ENCODE results near the gene MLH3.
"Not testable (repeated sequence)": the region's sequence is repeated elsewhere in the genome, so short reads cannot be mapped to it uniquely, and the experiment has no call there.

The MLH3 gene

DNA sequence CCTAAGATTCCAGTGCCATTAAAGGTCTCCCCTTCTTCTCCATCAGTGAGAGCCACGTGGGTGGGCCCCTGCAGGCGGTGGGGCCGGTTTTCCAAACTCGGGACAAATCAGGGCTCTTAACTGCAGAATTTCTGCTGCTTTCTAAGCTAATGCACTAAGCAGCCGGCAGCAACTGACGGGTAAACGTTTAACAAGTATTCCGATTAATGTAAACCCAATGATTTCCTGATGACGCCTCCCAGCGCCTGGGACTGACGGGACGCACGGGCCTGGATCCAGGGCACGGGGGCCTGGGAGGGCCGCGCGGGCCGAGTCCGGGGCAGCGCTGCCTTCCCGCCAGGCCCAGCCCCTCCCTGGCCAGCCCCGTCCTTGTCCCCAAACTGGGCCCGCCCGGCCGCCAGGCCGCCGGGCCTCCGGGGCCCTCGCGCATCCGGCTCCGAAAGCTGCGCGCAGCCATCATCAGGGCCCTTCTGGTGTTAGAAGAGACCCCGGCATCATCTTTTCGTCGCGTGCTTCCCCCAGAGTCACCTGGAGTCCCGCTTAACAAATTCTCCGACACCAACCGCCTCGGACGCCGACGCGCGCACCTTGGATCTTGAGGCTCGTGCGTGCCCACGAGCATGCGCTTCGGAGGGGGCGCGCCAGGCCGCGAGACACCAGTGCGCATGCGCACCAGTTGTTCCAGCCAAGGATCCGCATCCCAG, at the start of gene MLH3:
Gene MLH3 (minus strand): TSS at position 616 of the 704 bp plus-strand sequence. CDS start 1,812 bp downstream, outside the sequence.
- peak; percentile 97 for DNase-seq (ENCODE audit: low spot score)

DNA sequence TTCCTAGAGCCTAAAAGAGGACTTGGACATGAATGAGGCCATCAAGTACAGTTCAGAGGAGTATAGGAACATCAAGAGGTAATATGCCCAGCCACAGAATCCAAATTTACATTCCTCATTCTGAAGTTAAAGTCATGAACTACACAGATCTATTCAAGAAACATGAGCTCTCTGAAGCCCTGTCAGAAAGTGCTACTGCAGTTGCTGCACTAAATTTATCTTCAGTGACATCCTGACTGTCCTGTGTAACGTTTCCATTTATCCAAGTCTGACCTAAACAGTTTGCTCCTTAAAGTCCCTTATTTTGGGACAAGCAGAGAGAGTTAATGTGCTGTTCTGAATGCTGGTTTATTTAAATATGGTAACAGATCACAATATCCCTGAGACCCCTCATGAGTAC, 47.4 kb upstream of the MLH3 start:
- DNase-seq (ENCODE audit: low spot score): no peak

DNA sequence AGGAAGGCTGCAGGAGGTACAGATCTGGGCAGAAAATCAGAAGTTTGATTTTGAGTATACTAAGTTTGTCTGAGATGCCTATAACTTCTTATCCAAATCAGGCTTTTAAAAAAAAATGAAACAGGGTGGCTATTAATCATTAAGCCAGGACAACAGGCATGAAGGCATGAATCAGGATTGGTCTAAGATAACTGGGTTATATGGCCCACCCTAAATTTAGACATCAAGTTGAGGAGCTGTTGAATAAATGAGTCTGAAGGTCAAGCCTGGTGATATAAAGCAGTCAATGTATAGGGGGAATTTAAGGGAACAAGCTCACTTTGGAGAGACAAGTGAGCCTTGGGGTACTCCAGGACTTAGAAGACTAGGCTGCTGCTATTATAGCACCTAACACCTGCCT, 46.9 kb upstream of the MLH3 start:
- no peak for DNase-seq (ENCODE audit: low spot score)

DNA sequence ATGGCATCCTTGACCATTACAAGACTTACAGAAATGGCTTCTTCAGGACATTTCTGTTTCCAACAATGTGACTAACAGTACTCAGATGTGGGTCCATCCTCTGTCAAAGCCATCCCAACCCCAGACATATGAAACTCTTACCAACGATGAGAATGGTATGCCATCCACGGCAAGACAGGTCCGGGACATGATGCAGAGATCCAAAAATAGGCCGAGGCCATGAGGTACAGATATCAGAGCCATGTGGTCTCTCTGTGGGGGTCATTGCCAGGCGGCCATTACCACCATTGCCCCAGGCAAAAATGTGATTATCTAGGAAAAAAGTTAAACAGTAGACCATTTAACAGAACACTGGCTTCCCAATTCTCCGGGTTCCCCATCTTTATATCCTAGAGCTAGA, 45.7 kb upstream of the MLH3 start:
- DNase-seq (ENCODE audit: low spot score): no peak

DNA sequence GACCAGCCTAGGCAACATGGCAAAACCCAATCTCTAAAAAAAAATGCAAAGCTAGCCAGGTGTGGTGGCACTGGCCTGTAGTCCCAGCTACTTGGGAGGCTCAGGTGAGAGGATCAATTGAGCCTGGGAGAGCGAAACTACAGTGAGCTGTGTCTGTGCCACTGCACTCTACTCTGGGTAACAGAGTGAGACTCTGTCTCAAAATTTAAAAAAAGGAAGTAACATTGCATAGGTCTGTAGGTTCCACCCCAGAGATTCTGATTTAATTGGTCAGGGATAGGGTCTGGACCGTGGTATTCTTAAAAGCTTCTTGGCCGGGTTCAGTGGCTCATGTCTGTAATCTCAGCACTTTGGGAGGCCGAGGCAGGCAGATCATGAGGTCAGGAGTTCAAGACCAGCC, 44.4 kb upstream of the MLH3 start:
- no peak for DNase-seq (ENCODE audit: low spot score)

DNA sequence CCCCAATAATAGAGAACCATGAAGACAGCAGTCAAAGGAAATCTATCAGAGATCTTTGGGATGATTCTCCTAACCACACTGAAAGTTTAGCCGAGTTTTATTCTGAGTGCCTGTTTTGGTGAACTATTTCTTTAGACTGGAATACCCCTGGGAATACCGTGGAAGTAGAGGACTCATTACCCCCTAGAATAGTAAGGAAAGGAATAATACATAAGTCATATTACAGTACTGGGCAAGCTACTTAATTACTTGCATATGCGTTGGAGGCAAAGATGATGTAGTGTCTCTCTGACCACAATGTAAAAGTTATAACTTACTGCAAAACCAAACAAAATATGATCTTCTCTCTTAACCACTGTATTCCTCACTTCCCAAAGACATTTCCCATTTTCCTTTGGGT, 43.6 kb upstream of the MLH3 start:
- DNase-seq (ENCODE audit: low spot score): no peak

DNA sequence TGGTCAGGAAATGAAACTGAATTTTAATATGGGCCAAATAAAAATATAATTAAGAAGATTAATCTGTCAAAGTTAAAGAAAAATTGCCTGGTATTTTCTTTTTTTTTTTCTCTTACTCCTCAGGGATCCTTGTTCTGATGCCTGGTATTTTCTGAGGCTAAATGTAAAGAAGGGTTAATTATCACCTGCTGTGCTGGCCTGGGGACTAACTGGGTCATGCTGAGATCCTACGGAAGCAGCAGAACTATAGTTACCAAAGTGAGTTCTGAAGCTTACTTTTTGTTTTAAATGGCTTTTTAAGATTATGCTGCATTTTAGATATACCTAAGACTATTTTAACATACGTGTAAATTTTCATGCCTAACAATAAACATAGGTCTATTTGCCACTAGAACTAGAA, 41.4 kb upstream of the MLH3 start:
- DNase-seq (ENCODE audit: low spot score): no peak

DNA sequence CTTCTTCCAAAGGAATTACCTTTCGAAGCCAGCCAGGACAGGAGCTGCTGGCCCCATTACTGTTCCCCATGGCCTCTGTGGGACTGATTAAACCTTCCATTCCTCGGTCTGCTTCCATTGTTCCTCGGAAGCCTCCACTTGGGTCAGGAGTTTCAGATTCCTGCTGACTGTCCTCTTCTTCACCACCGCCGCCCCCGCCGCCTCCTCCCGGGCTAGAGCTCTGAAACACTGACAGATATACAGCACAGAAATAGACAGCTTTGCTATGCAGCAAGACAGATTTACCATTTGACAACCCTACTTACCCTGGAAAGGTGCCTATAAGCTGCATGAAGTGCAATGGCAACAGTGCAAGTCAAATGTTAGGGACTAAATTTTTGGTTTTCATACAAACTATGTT, 40.0 kb upstream of the MLH3 start:
- no peak for DNase-seq (ENCODE audit: low spot score)

DNA sequence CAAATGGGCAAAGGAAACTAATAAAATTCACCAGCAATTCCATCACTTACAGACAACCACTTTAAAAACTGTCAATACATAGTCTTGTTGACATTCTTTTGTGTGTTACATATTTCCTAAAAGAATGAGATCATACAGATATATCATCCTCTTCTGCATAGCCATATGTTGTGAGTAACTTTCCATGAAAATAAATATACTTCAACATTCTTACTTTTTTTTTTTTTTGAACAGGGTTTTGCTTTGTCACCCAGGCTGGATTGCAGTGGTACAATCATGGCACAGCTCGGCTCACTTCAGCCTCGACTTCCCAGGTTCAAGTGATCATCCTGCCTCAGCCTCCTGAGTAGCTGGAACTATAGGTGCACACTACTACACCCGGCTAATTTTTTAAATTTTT, 39.1 kb upstream of the MLH3 start:
- no peak for DNase-seq (ENCODE audit: low spot score)

DNA sequence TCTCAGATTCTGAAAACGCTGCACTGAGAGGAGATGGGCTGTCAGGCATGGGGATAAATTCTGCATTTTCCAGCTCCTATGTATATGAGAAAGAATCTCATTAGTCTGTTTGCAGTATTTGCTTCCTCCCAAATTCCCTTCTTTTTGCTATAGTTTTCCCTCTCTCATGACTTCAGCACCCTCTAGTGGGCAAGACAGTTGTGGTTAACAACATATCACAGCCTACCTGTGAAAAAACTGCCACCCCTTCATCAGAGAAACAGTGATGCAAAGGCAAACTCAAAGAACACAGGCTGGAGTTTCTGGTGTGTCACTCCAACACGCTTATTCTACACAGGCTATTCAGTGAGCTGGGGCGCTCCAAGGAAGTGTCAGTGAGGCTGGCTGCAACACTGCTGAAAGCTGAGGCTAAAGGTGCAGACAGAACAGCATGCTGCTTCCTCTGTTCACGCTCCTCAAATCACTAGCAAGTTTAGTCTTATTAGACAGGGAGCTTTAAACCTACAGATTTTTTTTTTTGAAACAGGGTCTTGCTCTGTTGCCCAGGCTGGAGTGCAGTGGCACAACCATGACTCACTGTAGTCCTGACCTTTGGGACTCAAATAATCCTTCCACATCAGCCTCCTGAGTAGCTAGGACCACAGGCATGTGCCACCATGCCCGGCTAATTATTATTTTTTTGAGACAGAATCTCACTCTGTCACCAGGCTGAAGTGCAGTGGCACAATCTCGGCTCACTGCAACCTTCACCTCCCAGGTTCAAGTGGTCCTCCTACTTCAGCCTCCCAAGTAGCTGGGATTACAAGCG, 37.5 kb upstream of the MLH3 start:
- DNase-seq (ENCODE audit: low spot score): peak; percentile 72

DNA sequence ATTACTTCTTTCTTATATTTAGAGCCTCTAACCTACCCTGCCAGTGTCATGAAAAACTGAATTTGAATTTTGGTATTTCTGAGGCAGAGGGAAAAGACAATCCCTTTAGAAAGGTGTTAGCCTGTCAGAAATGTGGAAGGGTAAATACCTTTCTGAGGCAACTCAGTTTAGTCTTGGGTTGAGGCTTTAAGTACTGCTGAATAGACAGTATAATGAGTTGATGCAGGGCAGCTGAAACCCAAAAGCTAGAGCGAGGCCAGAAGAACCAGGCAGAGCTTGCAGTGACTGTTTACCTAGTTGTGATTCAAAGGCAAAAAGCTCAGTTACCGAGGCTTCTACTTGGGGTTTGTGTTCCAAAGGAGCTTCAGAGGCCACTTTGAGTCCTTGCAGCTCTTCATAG, 36.9 kb upstream of the MLH3 start:
- no peak for DNase-seq (ENCODE audit: low spot score)

DNA sequence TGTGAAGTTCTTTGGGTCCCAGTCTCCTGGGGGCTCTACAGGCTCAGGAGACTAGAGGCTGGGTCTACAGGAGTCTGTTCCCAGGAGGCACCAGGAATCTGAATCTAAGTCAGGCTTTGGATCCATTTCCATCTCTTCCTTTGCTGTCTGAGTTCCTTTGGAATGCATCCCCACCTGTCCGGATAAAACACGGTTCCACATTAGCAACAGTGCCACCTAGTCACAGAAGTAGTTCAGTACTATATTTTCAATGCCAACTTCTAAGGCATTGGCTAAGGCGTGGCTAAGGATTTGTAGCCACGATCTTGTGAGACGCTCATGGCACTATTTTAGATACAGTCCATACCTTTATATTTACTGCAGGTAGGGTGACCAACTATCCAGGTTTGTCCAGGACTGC, 33.2 kb upstream of the MLH3 start:
- DNase-seq (ENCODE audit: low spot score): no peak

DNA sequence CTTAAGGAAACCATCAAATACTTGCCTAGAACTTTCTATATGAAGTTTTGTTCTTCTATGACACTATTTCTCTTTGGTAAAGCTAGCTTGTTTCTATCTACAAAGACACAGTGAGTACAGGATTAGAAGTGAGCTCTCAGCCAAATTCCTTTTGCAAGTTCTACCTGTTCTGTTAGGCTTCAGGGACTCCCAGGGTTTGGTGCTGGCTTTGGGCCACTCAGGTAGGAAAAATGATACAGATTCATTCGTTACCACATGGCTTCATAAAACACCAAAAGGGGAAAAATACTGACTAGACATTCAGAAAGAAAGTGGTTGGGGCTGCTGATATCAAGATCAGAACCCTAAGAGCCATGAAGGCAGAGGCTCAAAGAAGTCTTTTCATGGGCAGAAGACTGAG, 32.0 kb upstream of the MLH3 start:
- no peak for DNase-seq (ENCODE audit: low spot score)

DNA sequence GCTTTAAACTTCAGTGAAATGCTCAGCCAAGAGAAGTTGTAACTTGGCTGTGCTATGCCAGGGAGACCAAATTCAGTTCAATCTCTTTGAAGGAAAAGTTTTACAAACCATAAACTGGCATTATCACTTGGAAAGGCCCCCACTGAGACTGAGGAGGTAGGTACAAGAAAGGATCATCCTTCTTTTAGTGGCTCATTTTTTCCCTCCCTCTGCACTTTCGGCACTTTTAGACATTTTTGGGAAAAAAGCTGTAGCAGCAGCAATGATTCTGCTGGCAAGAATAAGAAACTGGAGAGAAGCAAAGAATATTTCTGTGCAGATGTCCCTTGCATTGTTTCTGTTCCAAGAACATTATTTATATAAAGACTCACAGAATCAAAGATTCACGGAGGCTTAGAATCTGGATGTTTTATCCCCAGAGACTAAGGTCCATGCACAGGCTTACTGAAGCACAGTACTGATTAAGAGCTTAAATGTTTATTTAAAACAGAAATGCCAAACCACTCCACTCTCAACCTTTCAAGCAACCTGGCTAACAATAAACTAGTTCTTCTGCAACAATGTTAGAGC, 30.5 kb upstream of the MLH3 start:
- no peak for DNase-seq (ENCODE audit: low spot score)

DNA sequence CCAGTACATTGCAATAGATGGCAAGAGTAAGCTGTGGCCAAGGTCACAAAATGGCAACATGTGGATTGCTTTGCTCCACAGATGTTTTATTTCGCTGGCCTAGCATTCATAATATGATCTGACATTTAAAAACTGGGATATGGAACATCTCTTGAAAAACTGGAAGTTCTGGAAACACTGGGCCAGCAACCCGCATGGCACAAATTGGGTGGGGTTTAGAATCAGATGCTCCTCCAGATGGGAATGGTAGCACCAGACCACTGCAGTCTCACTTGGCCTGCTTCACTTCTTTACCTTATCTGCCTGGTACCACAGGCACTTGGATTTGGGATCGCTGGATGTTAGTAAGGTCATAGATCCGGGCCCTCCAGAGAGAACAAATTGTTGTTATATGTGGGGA, 28.3 kb upstream of the MLH3 start:
- DNase-seq (ENCODE audit: low spot score): no peak

DNA sequence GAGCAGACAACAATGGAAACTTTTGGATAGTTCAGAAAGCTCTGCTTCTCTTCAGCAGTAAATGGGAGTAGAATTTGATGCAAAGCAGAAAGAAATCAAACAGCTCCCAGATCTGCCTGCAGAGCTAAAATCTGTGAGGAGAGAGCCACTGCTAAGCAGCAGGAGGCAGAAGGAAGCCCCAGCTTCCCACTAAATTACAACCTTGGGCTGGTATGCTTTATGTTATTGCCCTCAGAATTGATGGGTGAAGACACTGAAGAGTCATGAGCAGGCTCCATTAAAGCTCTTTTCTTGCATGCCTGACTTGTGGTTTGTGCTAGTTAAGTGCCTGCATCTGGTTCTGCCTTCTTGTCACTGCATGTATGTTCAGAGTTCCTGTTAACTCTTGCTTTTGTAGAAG, 26.5 kb upstream of the MLH3 start:
- DNase-seq (ENCODE audit: low spot score): no peak

DNA sequence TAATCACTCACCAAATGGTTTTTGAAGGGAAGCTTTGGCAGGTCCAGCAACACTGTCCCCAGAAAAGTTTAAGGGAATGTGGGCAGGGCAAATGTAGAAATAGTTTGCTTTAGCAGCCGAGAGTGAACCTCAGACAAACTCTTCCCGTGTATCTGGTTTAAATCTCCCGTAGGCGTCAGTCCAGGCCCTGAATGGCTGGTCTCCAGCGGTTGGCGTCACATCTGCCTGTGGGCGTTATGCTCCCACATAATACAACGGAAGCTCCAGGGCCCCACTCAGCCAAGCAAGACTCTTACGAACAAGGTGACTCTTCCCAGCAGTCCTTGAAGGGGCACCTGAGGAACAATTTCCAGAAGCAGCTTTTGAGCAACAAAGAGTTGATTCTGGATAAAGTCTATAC, 19.1 kb upstream of the MLH3 start:
- DNase-seq (ENCODE audit: low spot score): peak; percentile 53

DNA sequence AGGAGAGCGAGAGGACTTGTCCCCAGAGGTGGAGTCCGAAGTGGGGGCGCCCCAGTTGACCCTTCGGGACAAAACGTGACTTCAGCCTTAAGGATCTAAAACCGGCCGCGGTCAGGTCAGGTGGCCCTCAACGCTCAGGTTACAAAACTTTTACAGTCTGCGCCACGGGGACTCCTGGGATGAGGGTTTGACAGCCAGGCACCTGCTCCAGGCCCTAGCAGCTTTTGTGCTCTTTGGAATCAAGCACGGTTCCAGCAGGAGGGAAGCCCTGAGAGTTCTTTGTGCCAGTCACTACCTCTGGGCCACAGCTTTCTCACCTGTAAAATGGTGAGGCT, 18.5 kb upstream of the MLH3 start:
- DNase-seq (ENCODE audit: low spot score): no peak

DNA sequence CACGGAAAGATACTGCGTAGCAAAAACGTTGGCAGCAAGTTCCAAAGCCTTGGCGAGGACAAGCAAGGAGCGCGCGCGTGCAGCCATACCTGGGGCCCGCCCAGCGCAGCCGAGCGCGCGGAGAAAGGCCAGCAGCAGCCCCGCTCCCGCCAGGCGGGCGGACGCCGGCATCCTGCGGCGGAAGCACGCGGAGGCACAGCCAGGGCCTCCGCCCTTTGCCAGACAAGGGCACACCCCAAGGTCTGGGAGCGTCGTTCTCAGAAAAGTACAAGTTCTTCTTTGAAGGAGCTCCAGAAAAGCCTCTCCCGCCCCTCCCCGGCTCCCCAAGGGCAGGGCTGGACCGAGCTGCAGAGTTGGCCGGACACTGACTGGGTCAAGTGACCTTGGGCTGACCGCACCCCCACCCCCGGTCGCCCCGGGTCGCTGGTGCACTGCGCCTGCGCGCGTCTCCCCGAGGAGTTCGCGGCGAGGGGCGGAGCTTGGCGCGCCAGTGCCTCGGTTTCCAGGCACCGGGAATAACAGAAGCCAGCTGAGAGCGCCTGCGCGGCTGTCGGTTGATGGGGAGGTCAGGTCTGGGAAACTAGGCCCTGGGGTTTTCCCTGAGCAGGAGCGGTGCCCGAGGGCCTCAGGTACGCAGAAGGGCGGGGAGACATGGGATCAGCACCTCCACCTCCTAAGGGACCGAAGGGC, 18.0 kb upstream of the MLH3 start, which contains the start of gene ZC2HC1C:
Gene ZC2HC1C (plus strand): TSS at position 521 of the 690 bp plus-strand sequence. CDS start 933 bp downstream, outside the sequence.
- peak; percentile 98 for DNase-seq (ENCODE audit: low spot score)

DNA sequence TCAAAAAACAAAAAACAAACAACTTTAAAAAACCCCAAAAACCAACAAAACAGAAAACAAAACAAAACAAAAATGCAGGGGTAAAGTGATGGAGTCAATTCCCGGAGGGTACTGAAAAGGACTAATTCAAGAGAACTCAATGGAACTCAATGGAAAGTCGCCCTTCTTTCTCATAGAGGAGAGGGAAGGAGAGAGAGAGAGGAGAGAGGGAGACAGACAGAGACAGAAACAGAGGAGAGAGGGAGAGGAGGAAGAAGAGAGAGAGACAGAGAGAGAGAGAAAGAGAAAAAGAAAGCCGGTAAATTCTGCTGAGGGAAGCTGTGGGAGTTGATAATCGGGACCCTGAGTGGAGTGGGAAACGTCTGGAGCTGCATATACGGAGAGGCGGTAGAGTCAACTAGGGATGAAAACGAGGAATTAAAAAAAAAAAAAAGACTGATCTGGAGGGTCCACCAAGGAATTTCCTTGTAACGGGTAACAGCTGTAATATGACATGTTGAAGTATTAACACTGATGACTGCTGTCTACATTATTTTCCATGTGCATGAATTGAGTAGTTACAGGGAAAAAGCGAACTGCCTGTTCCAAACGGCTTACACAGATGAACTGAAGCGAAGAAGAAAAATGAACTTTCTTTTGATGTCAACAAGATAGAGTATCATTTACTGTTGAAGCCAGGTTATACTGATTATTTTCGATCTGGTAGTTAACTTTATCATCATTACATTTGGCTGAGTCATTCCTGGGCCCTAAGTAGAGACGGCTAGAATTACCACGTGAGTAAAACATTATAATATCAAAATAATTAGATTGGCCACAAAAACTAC, 17.2 kb upstream of the MLH3 start:
- DNase-seq (ENCODE audit: low spot score): no peak

DNA sequence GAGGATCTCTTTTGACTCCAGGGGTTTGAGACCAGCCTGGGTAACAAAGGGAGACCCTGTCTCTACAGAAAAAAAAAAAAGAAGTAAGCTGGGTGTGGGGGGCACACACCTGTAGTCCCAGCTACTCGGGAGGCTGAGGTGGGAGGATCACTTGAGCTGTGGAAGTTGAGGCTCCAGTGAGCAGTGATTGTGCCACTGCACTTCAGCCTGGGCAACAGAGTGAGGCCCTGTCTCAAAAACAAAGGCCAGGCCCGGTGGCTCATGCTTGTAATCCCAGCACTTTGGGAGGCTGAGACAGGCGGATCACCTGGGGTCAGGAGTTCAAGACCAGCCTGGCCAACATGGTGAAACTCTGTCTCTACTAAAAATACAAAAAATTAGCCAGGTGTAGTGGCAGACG, 16.5 kb upstream of the MLH3 start:
- not testable (repeated sequence) for DNase-seq (ENCODE audit: low spot score)

DNA sequence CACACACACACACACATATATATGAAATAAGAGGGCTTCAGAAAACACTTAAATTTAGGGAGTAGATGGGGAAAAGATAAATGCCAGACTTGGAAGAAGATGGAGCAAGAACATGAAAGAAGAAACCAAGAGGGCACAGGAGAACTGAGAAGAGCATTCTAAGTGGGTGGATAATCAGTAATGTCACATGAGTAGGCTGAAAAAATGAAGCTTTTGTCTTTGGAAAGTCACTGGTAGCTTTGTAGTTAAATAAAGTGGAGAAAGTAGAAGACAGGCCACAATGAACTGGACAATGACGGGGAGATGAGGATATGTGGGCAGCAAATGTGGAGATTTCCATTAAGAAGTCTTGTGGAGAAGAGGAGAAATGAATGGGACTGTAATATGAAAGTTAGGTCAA, 15.9 kb upstream of the MLH3 start:
- no peak for DNase-seq (ENCODE audit: low spot score)
